ENCODE measurements around the gene DYNLT5.
"Not testable (repeated sequence)": the region's sequence is repeated elsewhere in the genome, so short reads cannot be mapped to it uniquely, and the experiment has no call there.

The DYNLT5 gene

GRCh38 chr1:66788231-66788939 lies 36.1 kb downstream of the DYNLT5 start:
- no peak for DNase-seq (ENCODE audit: low read depth)

- DNase-seq (ENCODE audit: low read depth), result no peak
These were observed 39.7 kb downstream of the DYNLT5 start for GRCh38 chr1:66791621-66792610.

- not testable (repeated sequence) for DNase-seq (ENCODE audit: low read depth)
These were observed 43.6 kb downstream of the DYNLT5 start for GRCh38 chr1:66795839-66796238.

GRCh38 chr1:66809245-66809644 lies 57.0 kb downstream of the DYNLT5 start:
- DNase-seq (ENCODE audit: low read depth), result no peak

- DNase-seq (ENCODE audit: low read depth), result no peak
These were observed 57.6 kb downstream of the DYNLT5 start for GRCh38 chr1:66809736-66810326.

GRCh38 chr1:66824771-66825170 lies 72.5 kb downstream of the DYNLT5 start:
- no peak for DNase-seq (ENCODE audit: low read depth)

Measured in GM04503 (cell line).